Superior temporal gyrus (tissue), 1 donor: Measurements from ENCODE around the gene TRIM49D2.
"Not testable (repeated sequence)": the region's sequence is repeated elsewhere in the genome, so short reads cannot be mapped to it uniquely, and the experiment has no call there.

Experiments
- DNase-seq: peaks from one replicate; pipeline ENCODE4 v3.0.0-alpha.2; 2016; ENCODE audit errors: extremely low spot score

TRIM49D2 gene, protein sequence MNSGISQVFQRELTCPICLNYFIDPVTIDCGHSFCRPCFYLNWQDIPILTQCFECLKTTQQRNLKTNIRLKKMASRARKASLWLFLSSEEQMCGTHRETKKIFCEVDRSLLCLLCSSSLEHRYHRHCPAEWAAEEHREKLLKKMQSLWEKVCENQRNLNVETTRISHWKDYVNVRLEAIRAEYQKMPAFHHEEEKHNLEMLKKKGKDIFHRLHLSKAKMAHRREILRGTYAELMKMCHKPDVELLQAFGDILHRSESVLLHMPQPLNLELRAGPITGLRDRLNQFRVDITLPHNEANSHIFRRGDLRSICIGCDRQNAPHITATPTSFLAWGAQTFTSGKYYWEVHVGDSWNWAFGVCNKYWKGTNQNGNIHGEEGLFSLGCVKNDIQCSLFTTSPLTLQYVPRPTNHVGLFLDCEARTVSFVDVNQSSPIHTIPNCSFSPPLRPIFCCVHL

DNA sequence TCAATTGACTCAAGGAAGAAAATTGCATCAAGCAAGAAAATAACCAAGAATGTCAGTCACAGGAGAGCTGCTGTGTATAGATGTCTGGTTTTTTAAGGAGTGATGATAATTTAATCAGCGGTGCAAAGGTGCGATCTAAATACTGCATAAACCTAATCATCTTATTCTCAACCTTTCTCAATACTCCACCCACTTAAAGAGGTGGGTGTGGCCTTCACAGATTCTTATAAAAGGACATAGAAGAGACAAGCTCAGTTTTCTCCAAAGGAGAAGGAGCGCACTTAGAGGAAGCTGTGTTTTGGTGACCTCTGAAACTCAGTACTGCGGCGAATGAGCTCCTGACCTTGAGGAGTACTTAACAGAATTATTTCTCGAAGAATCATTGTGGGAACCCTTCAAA is at the start of gene TRIM49D2:
TRIM49D2 (plus strand) TSS at position 301 of the 400 bp plus-strand sequence. CDS start 2,698 bp downstream, outside the sequence.
- DNase-seq, result not testable (repeated sequence)

GRCh38 chr11:89877511-89877910 is 46.4 kb upstream of the TRIM49D2 start:
- DNase-seq, result not testable (repeated sequence)

GRCh38 chr11:89893245-89893644 is 30.6 kb upstream of the TRIM49D2 start:
- not testable (repeated sequence) for DNase-seq

DNA sequence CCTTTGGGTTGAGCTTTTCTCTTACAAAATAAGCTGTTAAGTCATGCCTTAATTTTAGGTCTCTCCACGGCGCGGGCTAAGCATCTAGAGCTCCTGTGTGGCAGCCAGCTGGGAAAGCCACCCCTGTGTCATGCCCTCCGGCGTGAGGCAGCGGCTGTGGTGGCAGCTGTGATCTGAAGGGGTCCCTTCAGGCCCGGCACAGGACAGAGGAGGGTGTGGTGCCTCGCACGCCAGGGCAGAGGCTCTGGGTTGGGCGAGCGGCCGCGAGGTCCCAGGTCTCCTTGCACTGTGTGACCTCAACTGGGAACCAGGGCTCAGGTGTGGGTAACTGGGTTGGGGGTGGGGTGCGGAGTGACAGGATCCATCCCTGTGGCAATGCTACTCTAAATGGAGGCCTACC is 23.1 kb upstream of the TRIM49D2 start:
- DNase-seq, result not testable (repeated sequence)

DNA sequence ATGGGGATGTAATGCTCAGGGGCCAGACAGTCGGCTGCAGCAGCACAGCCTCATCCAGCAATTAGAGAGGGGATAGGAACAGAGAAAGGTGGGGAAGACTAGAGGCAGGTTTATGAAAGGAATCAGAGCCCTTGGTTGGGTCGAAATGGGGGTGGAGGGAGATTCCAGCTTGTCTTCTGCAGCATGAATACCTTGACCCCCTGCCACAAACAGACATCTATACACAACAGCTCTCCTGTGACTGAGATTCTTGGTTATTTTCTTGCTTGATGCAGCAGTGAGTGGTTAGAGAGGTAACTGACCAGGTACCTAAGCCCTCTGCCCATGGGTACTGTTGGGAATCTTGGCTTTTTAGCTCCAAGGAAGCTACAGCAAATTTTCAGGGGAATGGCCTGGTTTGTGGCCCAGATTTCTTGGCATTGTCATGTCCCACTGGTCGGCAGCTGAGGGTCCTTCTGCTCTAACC is 1.6 kb upstream of the TRIM49D2 start, which contains the start of gene TRIM49D1:
TRIM49D1 (minus strand) TSS at position 51 of the 466 bp plus-strand sequence. CDS start 4,535 bp downstream, outside the sequence.
- no peak for DNase-seq

GRCh38 chr11:89960833-89961232 is 37.0 kb downstream of the TRIM49D2 start:
- DNase-seq, result not testable (repeated sequence)

DNA sequence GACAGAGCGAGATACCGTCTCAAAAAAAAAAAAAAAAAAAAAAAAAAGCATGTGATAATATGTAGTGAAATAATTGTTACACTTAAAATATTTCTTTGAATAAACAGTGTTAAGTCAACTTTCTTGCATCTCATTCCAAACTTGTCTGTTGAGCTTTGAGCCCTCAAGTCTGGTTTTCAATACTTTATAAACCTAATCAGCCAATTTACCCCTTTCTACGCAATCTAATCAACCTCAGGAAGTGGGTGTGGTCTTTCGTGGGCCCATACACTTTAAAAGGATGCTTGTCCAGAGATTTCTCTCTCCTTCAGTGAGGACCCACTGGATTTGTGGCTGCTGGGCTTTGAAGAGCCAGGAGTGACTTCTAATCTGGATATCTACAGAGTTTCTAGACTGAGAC is 41.9 kb downstream of the TRIM49D2 start, which contains the start of gene TRIM64:
TRIM64 (plus strand) TSS at position 301 of the 400 bp plus-strand sequence. CDS start 2,467 bp downstream, outside the sequence.
- not testable (repeated sequence) for DNase-seq
